GM19240 (cell line): Measurements from ENCODE around the gene PCP4.

Source experiments
- DNase-seq: peaks from one replicate; pipeline ENCODE4 v3.0.0; 2011; ENCODE audit warnings: low spot score; ENCODE audit not compliant: insufficient read length

Gene PCP4

GRCh38 chr21:39867198-39867650 is at the start of gene PCP4:
Gene PCP4 (plus strand): TSS chr21:39867438. CDS start chr21:39867502, 64 bp downstream.
- no peak for DNase-seq

- no peak for DNase-seq
Measured at GRCh38 chr21:39818557-39818956, 48.7 kb upstream of the PCP4 start.

- no peak for DNase-seq
Measured at GRCh38 chr21:39822042-39822441, 45.2 kb upstream of the PCP4 start.

- no peak for DNase-seq
Measured at GRCh38 chr21:39825250-39825649, 42.0 kb upstream of the PCP4 start.

GRCh38 chr21:39834543-39834942 is 32.7 kb upstream of the PCP4 start:
- DNase-seq: no peak

GRCh38 chr21:39837861-39838359 is 29.3 kb upstream of the PCP4 start:
- DNase-seq: no peak

GRCh38 chr21:39840373-39841097 is 26.7 kb upstream of the PCP4 start:
- no peak for DNase-seq

- no peak for DNase-seq
Measured at GRCh38 chr21:39842741-39843459, 24.3 kb upstream of the PCP4 start.

- DNase-seq: no peak
Measured at GRCh38 chr21:39843483-39843882, 23.8 kb upstream of the PCP4 start.

- DNase-seq: no peak
Measured at GRCh38 chr21:39843916-39844315, 23.3 kb upstream of the PCP4 start.

GRCh38 chr21:39845571-39846130 is 21.6 kb upstream of the PCP4 start:
- no peak for DNase-seq

- no peak for DNase-seq
Measured at GRCh38 chr21:39847877-39848276, 19.4 kb upstream of the PCP4 start.

GRCh38 chr21:39849014-39849655 is 18.1 kb upstream of the PCP4 start:
- DNase-seq: no peak

- no peak for DNase-seq
Measured at GRCh38 chr21:39850333-39850732, 16.9 kb upstream of the PCP4 start.

- DNase-seq: no peak
Measured at GRCh38 chr21:39851002-39851618, 16.1 kb upstream of the PCP4 start.

- no peak for DNase-seq
Measured at GRCh38 chr21:39852021-39852721, 15.1 kb upstream of the PCP4 start.

- DNase-seq: no peak
Measured at GRCh38 chr21:39852726-39853500, 14.3 kb upstream of the PCP4 start.

- no peak for DNase-seq
Measured at GRCh38 chr21:39854572-39854971, 12.7 kb upstream of the PCP4 start.

- DNase-seq: no peak
Measured at GRCh38 chr21:39855595-39855994, 11.6 kb upstream of the PCP4 start.

- no peak for DNase-seq
Measured at GRCh38 chr21:39860600-39860999, 6.6 kb upstream of the PCP4 start.
